NCI-H2029 treated with DMSO at 0.1 percent for 48 hours (cell line): ENCODE measurements around the gene ABCB11.

Experiments
- DNase-seq: peaks from one replicate; lab custom pipeline; 2025; lab: John Stamatoyannopoulos, UW

ABCB11 gene

GRCh38 chr2:169007941-169008340, 23.2 kb downstream of the ABCB11 start:
- DNase-seq = no peak

GRCh38 chr2:169007356-169007755, 23.8 kb downstream of the ABCB11 start:
- DNase-seq = no peak

- no peak for DNase-seq
Observed at GRCh38 chr2:169006665-169007064, 24.5 kb downstream of the ABCB11 start.

- no peak for DNase-seq
Observed at GRCh38 chr2:169005994-169006393, 25.1 kb downstream of the ABCB11 start.

GRCh38 chr2:169005080-169005598, 26.0 kb downstream of the ABCB11 start:
- no peak for DNase-seq

- no peak for DNase-seq
Observed at GRCh38 chr2:169002161-169002738, 28.9 kb downstream of the ABCB11 start.

GRCh38 chr2:169001116-169001815, 29.9 kb downstream of the ABCB11 start:
- DNase-seq = no peak

- no peak for DNase-seq
Observed at GRCh38 chr2:168999668-169000213, 31.4 kb downstream of the ABCB11 start.

- DNase-seq = no peak
Observed at GRCh38 chr2:168998609-168999211, 32.4 kb downstream of the ABCB11 start.

GRCh38 chr2:168997794-168998193, 33.3 kb downstream of the ABCB11 start:
- no peak for DNase-seq

- no peak for DNase-seq
Observed at GRCh38 chr2:168997118-168997521, 34.0 kb downstream of the ABCB11 start.

GRCh38 chr2:168995744-168996143, 35.4 kb downstream of the ABCB11 start:
- no peak for DNase-seq

GRCh38 chr2:168993538-168993937, 37.6 kb downstream of the ABCB11 start:
- no peak for DNase-seq

- DNase-seq = no peak
Observed at GRCh38 chr2:168992591-168993349, 38.4 kb downstream of the ABCB11 start.

GRCh38 chr2:168992026-168992425, 39.1 kb downstream of the ABCB11 start:
- DNase-seq = no peak

- DNase-seq = no peak
Observed at GRCh38 chr2:168988755-168989154, 42.4 kb downstream of the ABCB11 start.

GRCh38 chr2:168986398-168986943, 44.7 kb downstream of the ABCB11 start:
- no peak for DNase-seq

- no peak for DNase-seq
Observed at GRCh38 chr2:168981651-168982050, 49.5 kb downstream of the ABCB11 start.

GRCh38 chr2:168978461-168978861, 52.7 kb downstream of the ABCB11 start:
- no peak for DNase-seq

- no peak for DNase-seq
Observed at GRCh38 chr2:168977608-168978007, 53.5 kb downstream of the ABCB11 start.

GRCh38 chr2:168976034-168976654, 55.0 kb downstream of the ABCB11 start:
- no peak for DNase-seq
